Left lung (tissue), 10 donors: ENCODE results near the gene SYDE1. TPM values are rescaled to one million over a fixed set of nuclear protein-coding genes. Genes with fewer than 3 reads are reported as not detected.

Source experiments
- ATAC-seq: fragments of 200-7000 bp; cut with Tn5 transposase; one replicate; pipeline ENCODE4 v1.9.1; 2020; ENCODE audit warnings: moderate library complexity
- DNase-seq, 4 donors: peaks; one replicate each; pipeline ENCODE4 v3.0.0-alpha.2; 2013 to 2020
- H3K27ac ChIP-seq, 2 donors: fragments of 200-600 bp; sonication (generic) in 1 of 2; one replicate each; pipeline versions ENCODE4 v1.5.0 to v1.8.0; 2020 to 2021
- H3K27me3 ChIP-seq, 2 donors: fragments of 200-600 bp; sonication (generic) in 1 of 2; one replicate each; pipeline versions ENCODE4 v1.5.0 to v1.8.0; 2020 to 2021
- H3K36me3 ChIP-seq, 2 donors: fragments of 200-600 bp; sonication (generic) in 1 of 2; one replicate each; pipeline versions ENCODE4 v1.5.0 to v1.8.0; 2020 to 2021
- H3K4me1 ChIP-seq, 2 donors: fragments of 200-600 bp; one replicate each; pipeline ENCODE4 v1.8.0; 2021
- H3K4me3 ChIP-seq, 2 donors: fragments of 200-600 bp; sonication (generic) in 1 of 2; one replicate each; pipeline versions ENCODE4 v1.5.0 to v1.8.0; 2020 to 2021; ENCODE audit warnings: mild to moderate bottlenecking in 1 of 2
- H3K9me3 ChIP-seq, 2 donors: fragments of 200-600 bp; sonication (generic) in 1 of 2; one replicate each; pipeline versions ENCODE4 v1.5.0 to v1.8.0; 2020 to 2021
- CTCF ChIP-seq, 2 donors: fragments of 200-600 bp; sonication (generic) in 1 of 2; IDR thresholded peaks; one replicate each; pipeline versions ENCODE4 v1.5.0 to v1.8.0; 2021; ENCODE audit warnings: antibody characterized with exemption in 2 of 2
- intact Hi-C, 2 donors: fragments of 100-400 bp; cut with DNase I; formaldehyde crosslinking; loops; one replicate each; pipeline versions ENCODE4 v1.11.2 to v1.14.2; 2022
- polyA plus RNA-seq, 6 donors: library from polyadenylated mRNA; unstranded; fragments of 120-200 nt; gene quantifications; one replicate each; pipeline ENCODE4 v1.2.1, GENCODE V29; 2013; ENCODE audit not compliant: insufficient read length in 6 of 6
- total RNA-seq, 2 donors: library from RNA; stranded (reverse); fragmentation: NEBNext Ultra II Directional; extraction: Animal tissue kit (Norgen Biotek cat#: 25700); gene quantifications; one replicate each; pipeline ENCODE4 v1.2.1, GENCODE V29; 2021
- donor health status: DM: no; HTN: yes; CAD: no.
- donor health status: DM: no; HTN: no; CAD: no.

The SYDE1 gene
- total and polyA plus RNA-seq, 8 donors: 16.6 to 33.8 (median 22.5) TPM

GRCh38 chr19:15129856-15130585 lies 22.8 kb downstream of the SYDE1 start:
- no peaks in the 10 kb centered on the region for H3K36me3 ChIP-seq

DNA sequence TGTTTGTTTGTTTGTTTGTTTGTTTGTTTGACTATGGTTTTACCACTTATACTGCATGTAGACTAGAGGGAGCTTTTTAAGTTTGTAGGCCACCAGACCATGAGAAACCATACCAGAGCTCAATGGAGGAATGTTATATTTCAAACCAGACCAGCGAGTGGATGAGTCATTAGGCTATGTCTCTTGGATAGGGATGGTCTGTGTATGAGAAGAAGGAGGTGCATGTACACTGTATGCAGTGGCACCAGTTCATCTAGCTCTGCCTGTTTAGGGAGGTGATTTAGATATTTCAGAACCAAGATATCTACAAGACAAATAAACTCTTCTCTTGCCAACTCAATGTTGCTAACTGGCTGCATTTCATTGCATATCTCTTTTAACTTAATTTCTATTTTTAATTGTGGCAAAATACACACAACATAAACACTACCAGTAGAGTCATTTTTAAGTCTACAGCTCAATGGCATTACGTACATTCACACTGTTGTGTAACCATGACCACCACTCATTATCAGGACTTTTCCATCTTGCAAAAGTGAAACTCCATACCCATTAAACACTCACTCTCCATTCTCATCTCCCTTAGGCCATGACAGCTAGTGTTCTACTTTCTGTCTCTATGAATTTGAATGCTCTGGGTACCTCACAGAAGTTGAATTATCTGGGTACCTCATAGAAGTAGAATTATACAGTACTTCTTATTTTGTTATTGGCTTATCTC lies 29.2 kb downstream of the SYDE1 start:
- no peak for ATAC-seq
- intact Hi-C loops: no loop called here

More at GRCh38 chr19:15129856-15130585, 22.8 kb downstream of the SYDE1 start:
- H3K27ac ChIP-seq: no peak overlapping the region
- peaks cover 0 to 4% of the 10 kb centered on the region in 2 donors for H3K4me1 ChIP-seq
- ATAC-seq: peak; percentile 6
- H3K4me3 ChIP-seq: no peak overlapping the region
- H3K9me3 ChIP-seq: no peaks in the 10 kb centered on the region
- intact Hi-C loops: no loop called here
- TF ChIP-seq CTCF (IDR thresholded peaks at IDR 0.05): no peak
- peak in 1 of 4 donors; percentile 77 for DNase-seq
- no peaks in the 10 kb centered on the region for H3K27me3 ChIP-seq

GRCh38 chr19:15137777-15138176 lies 30.6 kb downstream of the SYDE1 start:
- Histone ChIP-seq H3K27ac (no peak overlapping the region), H3K4me3 (no peak overlapping the region), H3K36me3 (no peaks in the 10 kb centered on the region), H3K27me3 (no peaks in the 10 kb centered on the region), H3K9me3 (peaks cover 0 to 12% of the 10 kb centered on the region in 2 donors), H3K4me1 (no peaks in the 10 kb centered on the region)
- TF ChIP-seq CTCF (IDR thresholded peaks at IDR 0.05): no peak
- no peak for ATAC-seq
- DNase-seq: no peak
- intact Hi-C loops: no loop called here

More for the DNA sequence above, 29.2 kb downstream of the SYDE1 start:
- H3K9me3 ChIP-seq: peaks cover 0 to 12% of the 10 kb centered on the region in 2 donors
- no peak for TF ChIP-seq CTCF (IDR thresholded peaks at IDR 0.05)
- H3K4me3 ChIP-seq: no peak overlapping the region
- no peaks in the 10 kb centered on the region for H3K4me1 ChIP-seq
- DNase-seq: no peak
- no peaks in the 10 kb centered on the region for H3K36me3 ChIP-seq
- no peaks in the 10 kb centered on the region for H3K27me3 ChIP-seq
- H3K27ac ChIP-seq: no peak overlapping the region

GRCh38 chr19:15138427-15138826 lies 31.2 kb downstream of the SYDE1 start:
- Histone ChIP-seq H3K27me3 (no peaks in the 10 kb centered on the region), H3K4me1 (no peaks in the 10 kb centered on the region), H3K4me3 (no peak overlapping the region), H3K27ac (no peak overlapping the region), H3K9me3 (peaks cover 0 to 12% of the 10 kb centered on the region in 2 donors), H3K36me3 (no peaks in the 10 kb centered on the region)
- no peak for TF ChIP-seq CTCF (IDR thresholded peaks at IDR 0.05)
- ATAC-seq: no peak
- no peak for DNase-seq
- intact Hi-C loops: no loop called here

DNA sequence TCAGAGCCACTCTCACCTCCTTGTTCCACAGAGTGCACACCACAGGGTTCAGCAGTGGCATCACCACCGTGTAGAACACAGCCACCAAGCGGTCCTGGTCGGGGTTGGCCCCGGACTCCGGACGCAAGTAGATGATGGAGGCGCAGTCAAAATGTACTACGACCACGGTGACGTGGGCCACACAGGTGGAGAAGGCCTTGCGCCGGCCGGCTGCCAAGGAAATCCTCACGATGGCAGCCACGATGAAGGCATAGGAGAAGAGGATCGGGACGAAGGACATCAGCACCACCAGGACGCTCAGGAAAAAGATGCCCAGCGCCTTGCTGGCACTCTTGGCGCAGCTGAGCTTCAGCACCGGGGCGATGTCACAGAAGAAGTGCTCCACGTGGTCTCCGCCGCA lies 33.9 kb downstream of the SYDE1 start:
- no peak for DNase-seq
- no peak overlapping the region for H3K4me3 ChIP-seq
- no peak for ATAC-seq
- TF ChIP-seq CTCF (IDR thresholded peaks at IDR 0.05): no peak
- H3K9me3 ChIP-seq: peaks cover 0 to 12% of the 10 kb centered on the region in 2 donors
- no peak overlapping the region for H3K27ac ChIP-seq
- no peaks in the 10 kb centered on the region for H3K36me3 ChIP-seq
- intact Hi-C loops: no loop called here
- no peaks in the 10 kb centered on the region for H3K27me3 ChIP-seq
- H3K4me1 ChIP-seq: no peaks in the 10 kb centered on the region
